Endothelial cell (in vitro differentiated cells): Measurements from ENCODE around the gene LMO7. TPM values are rescaled to one million over a fixed set of nuclear protein-coding genes. Genes with fewer than 3 reads are reported as not detected.

Source experiments
- DNase-seq: peaks from one replicate; pipeline ENCODE4 v3.0.0; 2021; ENCODE audit warnings: low spot score
- H3K27ac Mint-ChIP-seq: one replicate; pipeline ENCODE4 v1.8.0; 2021; ENCODE audit warnings: mixed read lengths, inconsistent platforms; ENCODE audit not compliant: unreplicated experiment
- H3K27me3 Mint-ChIP-seq: one replicate; pipeline ENCODE4 v1.8.0; 2021; ENCODE audit warnings: mild to moderate bottlenecking, moderate library complexity, mixed read lengths, inconsistent platforms; ENCODE audit not compliant: unreplicated experiment
- H3K36me3 Mint-ChIP-seq: one replicate; pipeline ENCODE4 v1.8.0; 2021; ENCODE audit warnings: mild to moderate bottlenecking, low read depth, mixed read lengths, inconsistent platforms; ENCODE audit not compliant: unreplicated experiment
- H3K4me1 Mint-ChIP-seq: one replicate; pipeline ENCODE4 v1.8.0; 2021; ENCODE audit warnings: mild to moderate bottlenecking, mixed read lengths, inconsistent platforms; ENCODE audit not compliant: unreplicated experiment
- H3K4me3 Mint-ChIP-seq: one replicate; pipeline ENCODE4 v1.8.0; 2021; ENCODE audit warnings: mild to moderate bottlenecking, mixed read lengths, inconsistent platforms; ENCODE audit not compliant: unreplicated experiment
- H3K9me3 Mint-ChIP-seq: one replicate; pipeline ENCODE4 v1.8.0; 2021; ENCODE audit warnings: mixed read lengths, inconsistent platforms; ENCODE audit not compliant: unreplicated experiment
- CTCF ChIP-seq: fragments of 200-600 bp; sonication (generic); IDR thresholded peaks from one replicate; pipeline ENCODE4 v1.5.0; 2021; ENCODE audit warnings: antibody characterized with exemption; ENCODE audit not compliant: unreplicated experiment
- total RNA-seq: library from RNA; stranded (reverse); fragmentation: NEBNext Ultra II Directional; extraction: Animal tissue kit (Norgen Biotek cat#: 25700); gene quantifications from one replicate; pipeline ENCODE4 v1.2.1, GENCODE V29; 2021; ENCODE audit not compliant: unreplicated experiment

The LMO7 gene
- total RNA-seq, 1 donor from 2014 or later = 5.7 TPM

GRCh38 chr13:75764926-75765310 is 128.8 kb downstream of the LMO7 start:
- peaks cover 7% of the 10 kb centered on the region for H3K4me1 Mint-ChIP-seq
- H3K9me3 Mint-ChIP-seq = no peaks in the 10 kb centered on the region
- H3K27me3 Mint-ChIP-seq = peaks cover 3% of the 10 kb centered on the region
- DNase-seq = no peak
- H3K36me3 Mint-ChIP-seq = no peaks in the 10 kb centered on the region
- no peak for TF ChIP-seq CTCF
- no peak overlapping the region for H3K27ac Mint-ChIP-seq
- H3K4me3 Mint-ChIP-seq = no peak overlapping the region

GRCh38 chr13:75766636-75767035 is 130.5 kb downstream of the LMO7 start:
- Mint-ChIP-seq H3K27ac (no peak overlapping the region), H3K36me3 (no peaks in the 10 kb centered on the region), H3K27me3 (no peaks in the 10 kb centered on the region), H3K4me1 (peaks cover 7% of the 10 kb centered on the region), H3K4me3 (no peak overlapping the region), H3K9me3 (no peaks in the 10 kb centered on the region)
- no peak for TF ChIP-seq CTCF
- DNase-seq = no peak

- no peaks in the 10 kb centered on the region for H3K36me3 Mint-ChIP-seq
- H3K9me3 Mint-ChIP-seq = no peaks in the 10 kb centered on the region
- no peak for TF ChIP-seq CTCF
- H3K27ac Mint-ChIP-seq = no peak overlapping the region
- no peak for DNase-seq
- no peak overlapping the region for H3K4me3 Mint-ChIP-seq
- H3K27me3 Mint-ChIP-seq = no peaks in the 10 kb centered on the region
- peaks cover 21% of the 10 kb centered on the region for H3K4me1 Mint-ChIP-seq
Observed at GRCh38 chr13:75769141-75769905, 133.2 kb downstream of the LMO7 start.

GRCh38 chr13:75770164-75770563 is 134.0 kb downstream of the LMO7 start:
- peaks cover 28% of the 10 kb centered on the region for H3K4me1 Mint-ChIP-seq
- no peak overlapping the region for H3K4me3 Mint-ChIP-seq
- no peaks in the 10 kb centered on the region for H3K36me3 Mint-ChIP-seq
- TF ChIP-seq CTCF = no peak
- no peaks in the 10 kb centered on the region for H3K9me3 Mint-ChIP-seq
- DNase-seq = no peak
- H3K27me3 Mint-ChIP-seq = no peaks in the 10 kb centered on the region
- no peak overlapping the region for H3K27ac Mint-ChIP-seq

GRCh38 chr13:75770592-75771011 is 134.5 kb downstream of the LMO7 start:
- Mint-ChIP-seq H3K4me1 (peaks cover 30% of the 10 kb centered on the region), H3K36me3 (no peaks in the 10 kb centered on the region), H3K27me3 (no peaks in the 10 kb centered on the region), H3K27ac (no peak overlapping the region), H3K9me3 (no peaks in the 10 kb centered on the region), H3K4me3 (no peak overlapping the region)
- no peak for DNase-seq
- no peak for TF ChIP-seq CTCF
